Putamen (tissue), 1 donor: Measurements from ENCODE around the gene RAMP1.

ENCODE experiments used
- DNase-seq: peaks from one replicate; pipeline ENCODE4 v3.0.0-alpha.2; 2016; ENCODE audit warnings: low spot score

RAMP1 gene

GRCh38 chr2:237951878-237952277 is 92.5 kb downstream of the RAMP1 start:
- no peak for DNase-seq

- no peak for DNase-seq
Measured at GRCh38 chr2:237952851-237953250, 93.4 kb downstream of the RAMP1 start.

- DNase-seq = no peak
Measured at GRCh38 chr2:237955640-237956401, 96.4 kb downstream of the RAMP1 start.

- DNase-seq = no peak
Measured at GRCh38 chr2:237956402-237956736, 96.9 kb downstream of the RAMP1 start.

- DNase-seq = no peak
Measured at GRCh38 chr2:237961637-237962036, 102.2 kb downstream of the RAMP1 start.
